ENCODE measurements around the gene BCL3.
"Not testable (repeated sequence)": the region's sequence is repeated elsewhere in the genome, so short reads cannot be mapped to it uniquely, and the experiment has no call there.

Gene BCL3

DNA sequence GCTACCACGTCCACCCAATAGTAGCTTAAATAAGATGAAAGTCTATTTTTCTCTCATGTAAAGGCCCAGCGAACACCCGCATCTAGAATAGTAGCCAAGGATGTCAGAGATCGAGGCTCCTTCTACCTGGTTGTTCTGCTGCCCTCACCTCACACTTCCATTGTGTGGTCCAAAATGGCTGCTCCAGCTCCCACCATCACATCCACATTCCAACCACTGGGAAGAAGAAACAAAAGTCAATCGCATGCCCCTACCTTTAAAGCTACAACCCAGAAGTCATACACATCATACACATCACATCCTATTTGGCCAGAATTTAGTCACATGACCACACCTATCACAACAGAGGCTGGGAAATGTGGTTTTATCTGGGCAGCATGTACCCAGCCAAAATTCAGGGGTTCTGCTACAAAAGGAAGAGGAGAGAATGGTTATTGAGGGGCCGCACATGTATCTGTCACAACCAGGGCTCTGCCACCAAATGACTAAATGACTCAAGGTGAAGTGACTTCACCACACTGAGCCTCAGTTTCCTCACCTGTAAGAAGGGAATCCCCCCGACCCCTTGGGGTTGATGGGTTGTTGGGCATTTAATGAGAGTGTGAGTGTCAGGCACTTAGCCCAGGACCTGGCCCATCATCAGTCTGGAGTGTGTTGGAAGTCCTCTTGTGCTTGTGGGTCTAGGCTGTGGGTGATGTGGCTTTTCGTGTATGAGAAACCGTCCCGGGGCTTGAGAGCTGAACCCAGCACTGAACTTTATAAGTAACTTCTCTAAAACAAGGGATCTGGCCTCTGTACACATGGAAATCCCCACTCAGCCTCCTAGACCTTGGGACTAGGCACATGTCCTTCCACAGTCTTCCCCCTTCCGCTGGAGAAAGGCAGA, 19.0 kb downstream of the BCL3 start:
- no peak for DNase-seq (ENCODE audit: low spot score)
- TF ChIP-seq, protein P1, sequence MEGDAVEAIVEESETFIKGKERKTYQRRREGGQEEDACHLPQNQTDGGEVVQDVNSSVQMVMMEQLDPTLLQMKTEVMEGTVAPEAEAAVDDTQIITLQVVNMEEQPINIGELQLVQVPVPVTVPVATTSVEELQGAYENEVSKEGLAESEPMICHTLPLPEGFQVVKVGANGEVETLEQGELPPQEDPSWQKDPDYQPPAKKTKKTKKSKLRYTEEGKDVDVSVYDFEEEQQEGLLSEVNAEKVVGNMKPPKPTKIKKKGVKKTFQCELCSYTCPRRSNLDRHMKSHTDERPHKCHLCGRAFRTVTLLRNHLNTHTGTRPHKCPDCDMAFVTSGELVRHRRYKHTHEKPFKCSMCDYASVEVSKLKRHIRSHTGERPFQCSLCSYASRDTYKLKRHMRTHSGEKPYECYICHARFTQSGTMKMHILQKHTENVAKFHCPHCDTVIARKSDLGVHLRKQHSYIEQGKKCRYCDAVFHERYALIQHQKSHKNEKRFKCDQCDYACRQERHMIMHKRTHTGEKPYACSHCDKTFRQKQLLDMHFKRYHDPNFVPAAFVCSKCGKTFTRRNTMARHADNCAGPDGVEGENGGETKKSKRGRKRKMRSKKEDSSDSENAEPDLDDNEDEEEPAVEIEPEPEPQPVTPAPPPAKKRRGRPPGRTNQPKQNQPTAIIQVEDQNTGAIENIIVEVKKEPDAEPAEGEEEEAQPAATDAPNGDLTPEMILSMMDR (IDR thresholded peaks at IDR 0.05; ENCODE audit: extremely low read depth, insufficient read depth, missing control alignments) = no peak
- in situ Hi-C loops (cut with MboI; ENCODE audit: low pct_unique_long_range_greater_than_20kb, low sequenced_read_pairs, unreplicated experiment) = no loop called here

DNA sequence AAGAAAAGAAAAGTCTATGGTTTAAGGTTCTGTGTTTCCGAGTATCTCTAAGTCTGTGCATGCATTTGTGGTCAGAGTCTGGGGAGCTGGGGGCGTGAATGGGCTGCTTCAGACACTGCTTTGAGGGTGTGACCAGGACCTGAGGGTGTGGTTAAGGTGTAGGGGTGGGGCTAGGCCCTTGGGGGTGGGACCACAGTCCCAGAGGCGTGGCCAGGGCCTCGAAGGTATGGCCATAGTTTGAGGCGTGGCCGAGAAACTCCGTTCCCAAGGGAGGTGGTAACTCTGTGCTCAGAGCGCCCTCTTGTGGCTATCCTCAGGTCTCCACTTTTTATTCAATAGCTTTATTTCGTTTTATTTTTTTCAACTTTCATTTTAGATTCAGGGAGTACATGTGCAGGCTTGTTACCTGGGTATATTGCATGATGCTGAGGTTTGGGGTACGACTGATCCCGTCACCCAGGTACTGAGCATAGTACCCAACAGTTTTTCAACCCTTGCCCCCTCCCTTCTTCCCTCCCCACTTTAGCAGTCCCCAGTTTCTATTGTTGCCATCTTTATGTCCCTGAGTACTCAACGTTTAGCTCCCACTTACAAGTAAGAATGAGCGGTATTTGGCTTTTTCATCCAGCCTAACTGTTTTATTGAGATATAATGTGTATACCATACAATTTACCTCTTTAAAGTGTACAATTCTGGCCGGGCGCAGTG, 22.2 kb downstream of the BCL3 start:
- TF ChIP-seq, protein P1 (IDR thresholded peaks at IDR 0.05; ENCODE audit: extremely low read depth, insufficient read depth, missing control alignments) = peak; percentile 70
- in situ Hi-C loops (cut with MboI; ENCODE audit: low pct_unique_long_range_greater_than_20kb, low sequenced_read_pairs, unreplicated experiment) = no loop called here
- DNase-seq (ENCODE audit: low spot score) = peak; percentile 99

DNA sequence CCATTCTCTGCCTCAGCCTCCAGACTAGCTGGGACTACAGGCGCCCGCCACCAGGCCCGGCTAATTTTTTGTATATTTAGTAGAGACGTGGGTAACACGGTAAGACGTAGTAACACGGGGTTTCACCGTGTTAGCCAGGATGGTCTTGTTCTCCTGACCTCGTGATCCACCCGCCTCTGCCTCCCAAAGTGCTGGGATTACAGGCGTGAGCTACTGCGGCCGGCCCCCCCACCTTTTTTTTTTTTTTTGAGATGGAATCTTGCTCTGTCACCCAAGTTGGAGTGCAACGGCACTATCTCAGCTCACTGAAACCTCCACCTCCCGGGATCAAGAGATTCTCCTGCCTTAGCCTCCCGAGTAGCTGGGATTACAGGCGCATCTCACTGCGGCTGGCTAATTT, 23.6 kb downstream of the BCL3 start:
- in situ Hi-C loops (cut with MboI; ENCODE audit: low pct_unique_long_range_greater_than_20kb, low sequenced_read_pairs, unreplicated experiment); DNase-seq (ENCODE audit: low spot score): not testable (repeated sequence)

DNA sequence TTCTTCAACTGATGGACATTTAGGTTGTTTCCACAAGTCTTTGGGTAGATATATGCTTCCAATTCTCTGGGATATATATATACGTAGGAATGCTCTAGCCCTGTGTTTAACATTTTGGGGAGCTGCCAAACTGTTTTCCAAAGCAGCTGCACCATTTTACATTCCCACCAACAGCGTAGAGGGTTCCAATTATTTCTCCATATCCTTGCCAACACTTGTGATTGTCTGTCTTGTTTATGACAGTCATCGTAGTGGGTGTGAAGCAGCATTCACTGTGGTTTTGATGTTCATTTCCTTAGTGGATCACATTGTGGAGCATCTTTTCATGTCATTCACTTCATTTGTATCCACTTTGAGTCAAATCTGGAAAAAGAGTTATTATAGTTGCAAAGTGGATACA, 24.5 kb downstream of the BCL3 start:
- in situ Hi-C loops (cut with MboI; ENCODE audit: low pct_unique_long_range_greater_than_20kb, low sequenced_read_pairs, unreplicated experiment) = no loop called here
- TF ChIP-seq, protein P1 (IDR thresholded peaks at IDR 0.05; ENCODE audit: extremely low read depth, insufficient read depth, missing control alignments) = no peak
- DNase-seq (ENCODE audit: low spot score) = no peak

DNA sequence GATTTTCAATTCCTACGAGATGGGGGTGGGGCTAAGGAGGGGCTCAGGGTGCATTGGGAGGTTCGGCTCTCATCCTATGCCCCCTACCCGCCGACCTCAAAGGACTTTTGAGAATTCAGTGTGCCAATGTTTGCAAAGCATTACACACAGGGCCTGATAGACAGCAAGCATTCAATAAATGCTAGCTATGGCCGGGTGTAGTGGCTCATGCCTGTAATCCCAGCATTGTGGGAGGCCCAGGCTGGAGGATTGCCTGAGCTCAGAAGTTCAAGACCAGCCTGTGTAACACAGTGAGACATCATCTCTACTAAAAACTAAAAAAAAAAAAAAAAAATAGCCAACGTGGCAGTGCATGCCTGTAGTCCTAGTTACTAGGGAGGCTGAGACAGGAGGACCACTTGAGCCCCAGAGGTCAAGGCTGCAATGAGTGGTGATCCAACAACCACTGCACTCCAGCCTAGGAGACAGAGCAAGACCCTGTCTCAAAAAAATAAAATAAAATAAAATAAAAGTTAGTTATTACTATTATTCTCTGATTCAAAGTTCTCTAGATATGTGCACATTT, 27.2 kb downstream of the BCL3 start:
- in situ Hi-C loops (cut with MboI; ENCODE audit: low pct_unique_long_range_greater_than_20kb, low sequenced_read_pairs, unreplicated experiment) = no loop called here
- no peak for DNase-seq (ENCODE audit: low spot score)
- TF ChIP-seq, protein P1 (IDR thresholded peaks at IDR 0.05; ENCODE audit: extremely low read depth, insufficient read depth, missing control alignments) = no peak

DNA sequence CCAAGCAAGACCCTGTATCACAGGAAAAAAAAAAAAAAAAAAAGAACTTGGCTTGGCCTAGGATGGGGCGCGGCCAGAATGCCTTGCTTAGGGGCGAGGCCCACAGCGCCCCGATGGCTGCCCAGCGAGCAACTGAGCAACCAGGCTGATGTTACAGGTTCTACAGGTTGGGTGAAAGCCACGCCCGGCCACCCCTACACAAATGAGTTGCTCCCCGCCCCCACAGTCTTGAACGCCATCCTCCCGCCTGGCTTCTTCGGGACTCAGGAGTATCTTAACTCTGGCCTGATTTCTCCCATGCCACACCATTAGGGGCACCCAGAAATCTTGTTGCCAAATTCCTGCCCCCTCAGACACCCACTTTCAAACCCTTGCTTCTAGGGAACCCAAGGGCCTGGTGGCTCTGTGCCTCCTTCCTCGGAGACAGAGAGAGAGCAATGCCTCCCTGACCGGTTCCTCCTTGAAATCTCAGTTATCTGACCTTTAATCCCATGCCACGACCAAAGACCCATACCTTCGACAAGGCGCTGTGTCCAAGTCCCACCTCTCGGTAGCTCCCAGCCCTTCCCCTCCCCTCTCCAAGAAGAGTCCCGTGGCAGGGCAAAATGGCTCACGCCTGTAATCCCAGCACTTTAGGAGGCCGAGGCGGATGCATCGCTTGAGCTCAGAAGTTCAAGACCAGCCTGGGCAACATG, 28.0 kb downstream of the BCL3 start:
- in situ Hi-C loops (cut with MboI; ENCODE audit: low pct_unique_long_range_greater_than_20kb, low sequenced_read_pairs, unreplicated experiment) = no loop called here
- TF ChIP-seq, protein P1 (IDR thresholded peaks at IDR 0.05; ENCODE audit: extremely low read depth, insufficient read depth, missing control alignments) = no peak
- no peak for DNase-seq (ENCODE audit: low spot score)
